NCI-H1417 treated with DMSO at 0.1 percent for 48 hours (cell line): ENCODE data around the gene NIPSNAP3A.

Source experiments
- DNase-seq: peaks from one replicate; lab custom pipeline; 2025; lab: John Stamatoyannopoulos, UW

NIPSNAP3A gene

GRCh38 chr9:104774831-104775573 lies 27.5 kb downstream of the NIPSNAP3A start:
- DNase-seq: no peak

GRCh38 chr9:104775574-104775936 lies 28.1 kb downstream of the NIPSNAP3A start:
- no peak for DNase-seq

- no peak for DNase-seq
Measured at GRCh38 chr9:104775976-104776375, 28.5 kb downstream of the NIPSNAP3A start.

- DNase-seq: no peak
Measured at GRCh38 chr9:104776797-104777196, 29.3 kb downstream of the NIPSNAP3A start.

GRCh38 chr9:104778802-104779201 lies 31.3 kb downstream of the NIPSNAP3A start:
- DNase-seq: no peak

GRCh38 chr9:104779334-104779733 lies 31.9 kb downstream of the NIPSNAP3A start:
- DNase-seq: no peak

- DNase-seq: no peak
Measured at GRCh38 chr9:104779946-104780535, 32.6 kb downstream of the NIPSNAP3A start.

GRCh38 chr9:104780796-104781395 lies 33.4 kb downstream of the NIPSNAP3A start:
- no peak for DNase-seq

GRCh38 chr9:104783588-104783987 lies 36.1 kb downstream of the NIPSNAP3A start:
- DNase-seq: no peak

GRCh38 chr9:104784098-104784497 lies 36.6 kb downstream of the NIPSNAP3A start:
- no peak for DNase-seq

GRCh38 chr9:104786293-104786692 lies 38.8 kb downstream of the NIPSNAP3A start:
- DNase-seq: no peak

GRCh38 chr9:104787306-104788015 lies 40.0 kb downstream of the NIPSNAP3A start:
- no peak for DNase-seq

- no peak for DNase-seq
Measured at GRCh38 chr9:104788251-104788650, 40.8 kb downstream of the NIPSNAP3A start.

- no peak for DNase-seq
Measured at GRCh38 chr9:104794070-104794469, 46.6 kb downstream of the NIPSNAP3A start.

GRCh38 chr9:104795082-104795481 lies 47.6 kb downstream of the NIPSNAP3A start:
- DNase-seq: no peak

GRCh38 chr9:104795857-104796256 lies 48.4 kb downstream of the NIPSNAP3A start:
- DNase-seq: no peak

GRCh38 chr9:104798209-104798995 lies 50.9 kb downstream of the NIPSNAP3A start:
- DNase-seq: no peak

GRCh38 chr9:104800068-104800785 lies 52.7 kb downstream of the NIPSNAP3A start:
- DNase-seq: no peak

- DNase-seq: no peak
Measured at GRCh38 chr9:104802110-104802509, 54.6 kb downstream of the NIPSNAP3A start.

- no peak for DNase-seq
Measured at GRCh38 chr9:104802906-104803305, 55.4 kb downstream of the NIPSNAP3A start.

- DNase-seq: no peak
Measured at GRCh38 chr9:104805441-104805840, 58.0 kb downstream of the NIPSNAP3A start.
